Keratinocyte (primary cell): Measurements from ENCODE around the gene CACFD1. TPM values are rescaled to one million over a fixed set of nuclear protein-coding genes. Genes with fewer than 3 reads are reported as not detected.

Experiments used
- DNase-seq: peaks from one replicate; pipeline ENCODE4 v3.0.0-alpha.2; 2011; ENCODE audit warnings: low read depth, missing footprints, low spot score
- FAIRE-seq: peaks from 2 replicates; lab custom pipeline; 2011; peaks lifted over from hg19 to GRCh38; lab: Jason Lieb, UNC
- H2AFZ ChIP-seq: 2 replicates; pipeline ENCODE4 v1.6.0; 2012; ENCODE audit warnings: low read length, control low read depth, inconsistent platforms; ENCODE audit not compliant: control insufficient read depth
- H3K27ac ChIP-seq: 2 replicates; pipeline ENCODE4 v1.5.1; 2011; ENCODE audit warnings: low read length; ENCODE audit not compliant: control insufficient read depth, insufficient read depth
- H3K27me3 ChIP-seq: 3 replicates; pipeline ENCODE4 v1.6.0; 2011; ENCODE audit warnings: low read length; ENCODE audit not compliant: control insufficient read depth, insufficient read depth; ENCODE audit errors: extremely low read depth
- H3K36me3 ChIP-seq, 2 experiments: 2 replicates in 1 of 2; 3 replicates in 1 of 2; pipeline ENCODE4 v1.5.1; 2011; ENCODE audit warnings: low read length in 2 of 2, mild to moderate bottlenecking in 1 of 2; ENCODE audit not compliant: control insufficient read depth in 2 of 2, insufficient read depth in 2 of 2; ENCODE audit errors: extremely low read depth in 1 of 2
- H3K4me1 ChIP-seq: 3 replicates; pipeline ENCODE4 v1.5.1; 2011; ENCODE audit warnings: low read length; ENCODE audit not compliant: control insufficient read depth, insufficient read depth; ENCODE audit errors: extremely low read depth
- H3K4me2 ChIP-seq: 3 replicates; pipeline ENCODE4 v1.6.0; 2011; ENCODE audit warnings: low read depth, low read length; ENCODE audit not compliant: control insufficient read depth, insufficient read depth; ENCODE audit errors: extremely low read depth
- H3K4me3 ChIP-seq, 3 experiments: fragments of 200-600 bp in 1 of 3; sonication (generic) in 1 of 3; 2 replicates in 2 of 3; 3 replicates in 1 of 3; pipeline ENCODE4 v1.5.1; 2011 to 2016; ENCODE audit warnings: low read length in 3 of 3, mild to moderate bottlenecking in 3 of 3, control low read depth in 2 of 3, inconsistent platforms in 1 of 3, low read depth in 1 of 3, mixed read lengths in 1 of 3, mixed run types in 1 of 3, moderate library complexity in 1 of 3; ENCODE audit not compliant: control insufficient read depth in 2 of 3, insufficient read depth in 2 of 3; ENCODE audit errors: extremely low read depth in 1 of 3
- H3K79me2 ChIP-seq: 2 replicates; pipeline ENCODE4 v1.6.0; 2012; ENCODE audit warnings: low read length; ENCODE audit not compliant: control insufficient read depth, insufficient read depth
- H3K9ac ChIP-seq: 3 replicates; pipeline ENCODE4 v1.6.0; 2011; ENCODE audit warnings: low read length; ENCODE audit not compliant: control insufficient read depth, insufficient read depth; ENCODE audit errors: extremely low read depth
- H3K9me1 ChIP-seq: 3 replicates; pipeline ENCODE4 v1.6.0; 2011; ENCODE audit warnings: low read length; ENCODE audit not compliant: control insufficient read depth, insufficient read depth; ENCODE audit errors: extremely low read depth
- H3K9me3 ChIP-seq: 2 replicates; pipeline ENCODE4 v1.5.1; 2012; ENCODE audit warnings: low read depth, low read length; ENCODE audit not compliant: control insufficient read depth
- H4K20me1 ChIP-seq: 3 replicates; pipeline ENCODE4 v1.6.0; 2011; ENCODE audit warnings: low read length; ENCODE audit not compliant: control insufficient read depth, insufficient read depth; ENCODE audit errors: extremely low read depth
- EZH2 ChIP-seq: IDR thresholded peaks from one replicate; pipeline ENCODE4 v1.6.1; 2012; ENCODE audit warnings: inconsistent platforms, mild to moderate bottlenecking, low read length, moderate library complexity
- dilution Hi-C: fragments of 300-500 bp; cut with MboI; formaldehyde crosslinking; loops from one replicate; pipeline ENCODE4 v1.7.0; 2020; ENCODE audit warnings: low sequenced_read_pairs; ENCODE audit not compliant: extremely low pct_ligation_motif_present
- polyA plus RNA-seq, 5 experiments: library from polyadenylated mRNA; depleted of rRNA in 3 of 5; stranded (reverse) in 3 of 5; stranded (forward) in 1 of 5; unstranded in 1 of 5; fragments of >200 nt; gene quantifications; 1 replicate in 1 of 5; 2 replicates in 3 of 5; 3 replicates in 1 of 5; pipeline versions ENCODE4 v1.2.1 to v1.2.3, GENCODE V29; 2011 to 2012; ENCODE audit warnings: missing spikeins in 2 of 5, low read depth in 1 of 5, low replicate concordance in 1 of 5
- TF ChIP-seq, protein P1 (sequence below), 3 experiments: IDR thresholded peaks in 1 of 3; conservative IDR thresholded peaks in 1 of 3; optimal IDR thresholded peaks in 1 of 3; 2 replicates in 2 of 3; 3 replicates in 1 of 3; pipeline versions ENCODE3 to v1.5.1; 2011; ENCODE audit warnings: low read length in 3 of 3, mild to moderate bottlenecking in 3 of 3, moderate library complexity in 2 of 3, control low read depth in 1 of 3, inconsistent platforms in 1 of 3; ENCODE audit not compliant: insufficient read depth in 2 of 3; ENCODE audit errors: extremely low read depth in 1 of 3

Gene CACFD1
- polyA plus RNA-seq, 1 donor (not counting 4 experiments of a cell fraction or from before 2014, with no cell fraction given), result 3.4 TPM

DNA sequence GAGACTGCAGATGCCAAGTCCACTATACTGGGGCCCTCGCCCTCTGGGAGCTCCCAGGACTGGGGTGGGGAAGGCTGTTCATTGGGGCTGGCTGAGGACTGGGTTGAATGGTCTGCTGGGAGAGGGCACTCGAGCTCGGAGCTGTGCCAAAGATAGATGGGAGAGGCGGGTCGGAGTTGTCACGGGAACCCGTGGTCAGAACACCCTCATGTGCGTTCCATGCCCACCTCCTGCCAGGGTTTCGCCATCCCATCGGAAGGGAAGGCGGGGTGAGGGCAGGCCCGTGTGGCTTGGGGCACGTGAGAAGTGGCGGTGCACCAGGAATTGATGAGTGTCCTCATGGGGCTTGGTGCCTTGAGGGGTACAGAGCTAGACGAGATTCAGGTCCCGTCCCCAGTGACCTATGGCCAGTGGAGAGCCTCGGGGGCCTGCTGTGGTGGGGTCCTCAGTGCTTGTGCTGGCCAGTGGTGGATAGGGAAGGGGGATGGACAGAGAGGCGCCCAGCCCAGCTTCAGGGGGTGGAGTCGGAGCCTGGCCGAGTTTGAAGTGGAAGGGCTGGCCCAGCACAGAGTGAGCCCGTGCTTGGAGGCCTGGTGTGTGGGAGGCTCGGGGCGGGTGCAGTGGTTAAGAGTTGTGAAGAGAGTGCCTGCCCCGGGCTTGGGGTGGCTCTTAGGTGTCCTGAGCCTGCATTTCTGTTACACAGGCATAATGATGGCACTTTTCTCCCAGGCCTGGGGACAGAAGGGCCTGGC is 4.3 kb downstream of the CACFD1 start:
- no peaks in the 10 kb centered on the region for H3K27me3 ChIP-seq
- peaks cover 4% of the 10 kb centered on the region for H3K9me1 ChIP-seq
- dilution Hi-C loops, result no loop called here
- H3K9ac ChIP-seq, result no peak overlapping the region
- H3K36me3 ChIP-seq, result peaks cover 0 to 3% of the 10 kb centered on the region in 2 experiments
- H3K4me1 ChIP-seq, result peaks cover 4% of the 10 kb centered on the region
- DNase-seq (no peak), FAIRE-seq (no peak)
- no peaks in the 10 kb centered on the region for H4K20me1 ChIP-seq
- no peak for TF ChIP-seq EZH2
- TF ChIP-seq, protein P1, sequence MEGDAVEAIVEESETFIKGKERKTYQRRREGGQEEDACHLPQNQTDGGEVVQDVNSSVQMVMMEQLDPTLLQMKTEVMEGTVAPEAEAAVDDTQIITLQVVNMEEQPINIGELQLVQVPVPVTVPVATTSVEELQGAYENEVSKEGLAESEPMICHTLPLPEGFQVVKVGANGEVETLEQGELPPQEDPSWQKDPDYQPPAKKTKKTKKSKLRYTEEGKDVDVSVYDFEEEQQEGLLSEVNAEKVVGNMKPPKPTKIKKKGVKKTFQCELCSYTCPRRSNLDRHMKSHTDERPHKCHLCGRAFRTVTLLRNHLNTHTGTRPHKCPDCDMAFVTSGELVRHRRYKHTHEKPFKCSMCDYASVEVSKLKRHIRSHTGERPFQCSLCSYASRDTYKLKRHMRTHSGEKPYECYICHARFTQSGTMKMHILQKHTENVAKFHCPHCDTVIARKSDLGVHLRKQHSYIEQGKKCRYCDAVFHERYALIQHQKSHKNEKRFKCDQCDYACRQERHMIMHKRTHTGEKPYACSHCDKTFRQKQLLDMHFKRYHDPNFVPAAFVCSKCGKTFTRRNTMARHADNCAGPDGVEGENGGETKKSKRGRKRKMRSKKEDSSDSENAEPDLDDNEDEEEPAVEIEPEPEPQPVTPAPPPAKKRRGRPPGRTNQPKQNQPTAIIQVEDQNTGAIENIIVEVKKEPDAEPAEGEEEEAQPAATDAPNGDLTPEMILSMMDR (optimal IDR thresholded peaks at IDR 0.05 in 1 of 3, IDR thresholded peaks at IDR 0.05 in 1 of 3, conservative IDR thresholded peaks at IDR 0.05 in 1 of 3; ENCODE audit: extremely low read depth in 1 of 3, insufficient read depth in 2 of 3, low read length in 3 of 3), result no peak
- no peak overlapping the region for H2AFZ ChIP-seq
- no peak overlapping the region for H3K4me3 ChIP-seq
- no peaks in the 10 kb centered on the region for H3K79me2 ChIP-seq
- no peak overlapping the region for H3K27ac ChIP-seq
- H3K9me3 ChIP-seq, result no peaks in the 10 kb centered on the region
- H3K4me2 ChIP-seq, result no peak overlapping the region

DNA sequence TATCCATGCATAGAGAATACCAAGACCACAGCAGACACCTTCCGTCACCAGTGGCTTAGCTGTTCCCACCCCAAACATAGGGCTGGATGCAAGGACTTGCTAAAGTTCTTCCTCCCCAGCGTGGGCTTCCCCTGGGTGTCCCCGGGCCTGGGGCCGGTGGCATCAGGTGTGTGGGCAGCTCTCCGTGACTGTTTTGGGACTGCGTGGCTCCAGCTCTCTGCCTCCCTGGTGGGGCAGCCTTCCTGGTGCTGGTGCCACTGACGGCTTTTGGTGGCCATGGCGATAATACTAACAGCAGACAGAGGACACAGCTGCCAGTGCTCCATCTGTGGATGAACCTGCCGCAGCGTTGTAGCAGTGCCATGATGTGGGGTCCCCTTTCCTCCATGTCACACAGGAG is 4.9 kb downstream of the CACFD1 start:
- Histone ChIP-seq H3K79me2 (no peaks in the 10 kb centered on the region), H3K4me2 (no peak overlapping the region), H3K9me3 (no peaks in the 10 kb centered on the region), H4K20me1 (no peaks in the 10 kb centered on the region), H3K4me1 (no peaks in the 10 kb centered on the region), H3K36me3 (peaks cover 0 to 3% of the 10 kb centered on the region in 2 experiments), H3K27ac (no peak overlapping the region), H3K9me1 (peaks cover 4% of the 10 kb centered on the region), H3K9ac (no peak overlapping the region), H2AFZ (no peak overlapping the region), H3K4me3 (no peak overlapping the region), H3K27me3 (no peaks in the 10 kb centered on the region)
- FAIRE-seq, result no peak
- TF ChIP-seq EZH2, result no peak
- TF ChIP-seq, protein P1 (optimal IDR thresholded peaks at IDR 0.05 in 1 of 3, IDR thresholded peaks at IDR 0.05 in 1 of 3, conservative IDR thresholded peaks at IDR 0.05 in 1 of 3; ENCODE audit: extremely low read depth in 1 of 3, insufficient read depth in 2 of 3, low read length in 3 of 3), result no peak
- dilution Hi-C loops, result no loop called here
- DNase-seq, result no peak
